ENCODE measurements around the gene MTHFS.

The MTHFS gene

GRCh38 chr15:79820820-79821219, 76.0 kb downstream of the MTHFS start:
- DNase-seq: no peak

GRCh38 chr15:79820176-79820575, 76.6 kb downstream of the MTHFS start:
- no peak for DNase-seq

- DNase-seq: no peak
Observed at GRCh38 chr15:79816571-79816970, 80.2 kb downstream of the MTHFS start.

GRCh38 chr15:79815468-79815867, 81.3 kb downstream of the MTHFS start:
- peak in 7 of 56 donors; percentile 2 to 19 (median 8) for DNase-seq

- DNase-seq: no peak
Observed at GRCh38 chr15:79812541-79812940, 84.3 kb downstream of the MTHFS start.

GRCh38 chr15:79811406-79812405, 85.1 kb downstream of the MTHFS start:
- peak in 23 of 56 donors; percentile 3 to 40 (median 16) for DNase-seq

GRCh38 chr15:79804838-79805237, 92.0 kb downstream of the MTHFS start:
- no peak for DNase-seq

- no peak for DNase-seq
Observed at GRCh38 chr15:79798311-79798710, 98.5 kb downstream of the MTHFS start.
